K562 (cell line): ENCODE measurements around the gene GNGT2. TPM values are rescaled to one million over a fixed set of nuclear protein-coding genes. Genes with fewer than 3 reads are reported as not detected.

Source experiments
- ATAC-seq: fragments of 200-7000 bp; cut with Tn5 transposase; 3 replicates; pipeline ENCODE4 v1.9.1; 2020; ENCODE audit warnings: moderate library complexity
- BruUV-seq: library from RNA; stranded (reverse); fragments of 400-500 nt; replicated peaks from 2 replicates; lab custom pipeline; 2021; lab: Mats Ljungman, UMichigan
- CTCF ChIA-PET: fragments of 300-600 bp; formaldehyde crosslinking; extraction: SDS; loops from one replicate; lab custom pipeline; 2021; ENCODE audit warnings: low intra/inter-chr PET ratio; lab: Yijun Ruan, JAX
- POLR2A ChIA-PET: fragments of 300-600, 350-650 bp; sonication (Branson Sonifier 250); formaldehyde crosslinking; extraction: SDS; loops from one replicate; lab custom pipeline; 2021; ENCODE audit warnings: antibody characterized with exemption, inconsistent platforms; lab: Yijun Ruan, JAX
- DNase-seq, 4 experiments: peaks; one replicate each; pipeline versions ENCODE4 v3.0.0 to v3.0.0-alpha.2; 2011 to 2018; ENCODE audit warnings: low spot score in 3 of 4, mixed read lengths in 3 of 4; ENCODE audit errors: extremely low read depth in 1 of 4
- FAIRE-seq: peaks from 2 replicates; lab custom pipeline; 2011; peaks lifted over from hg19 to GRCh38; lab: Jason Lieb, UNC
- H2AFZ ChIP-seq: 2 replicates; pipeline ENCODE4 v1.6.0; 2011; ENCODE audit warnings: low read depth, low read length, control low read depth, inconsistent platforms
- H3K27ac ChIP-seq: fragments of 200-600 bp; 3 replicates; pipeline ENCODE4 v1.8.0; 2011; ENCODE audit warnings: low read depth, mild to moderate bottlenecking, control low read depth, inconsistent platforms, low read length, moderate library complexity, mixed read lengths; ENCODE audit errors: extremely low read depth
- H3K27me3 ChIP-seq, 2 experiments: fragments of 300-600 bp in 1 of 2; 2 replicates in 1 of 2; 3 replicates in 1 of 2; pipeline versions ENCODE4 v1.6.0 to v1.8.0; 2011; ENCODE audit warnings: inconsistent platforms in 2 of 2, low read length in 2 of 2, mild to moderate bottlenecking in 1 of 2, mixed read lengths in 1 of 2, moderate library complexity in 1 of 2; ENCODE audit not compliant: control insufficient read depth in 2 of 2, insufficient read depth in 2 of 2
- H3K36me3 ChIP-seq: fragments of 300-600 bp; 3 replicates; pipeline ENCODE4 v1.8.0; 2011; ENCODE audit warnings: mild to moderate bottlenecking, low read length, inconsistent platforms; ENCODE audit not compliant: control insufficient read depth, insufficient read depth
- H3K4me1 ChIP-seq, 2 experiments: fragments of 200-600 bp in 1 of 2; replicated peaks in 1 of 2; 2 replicates in 1 of 2; 3 replicates in 1 of 2; pipeline versions ENCODE4 v1.5.1 to v1.8.0; 2011; ENCODE audit warnings: inconsistent platforms in 2 of 2, low read length in 2 of 2, mild to moderate bottlenecking in 1 of 2, mixed read lengths in 1 of 2, moderate library complexity in 1 of 2; ENCODE audit not compliant: control insufficient read depth in 2 of 2, insufficient read depth in 2 of 2
- H3K4me2 ChIP-seq: 2 replicates; pipeline ENCODE4 v1.6.1; 2011; ENCODE audit warnings: low read length, control low read depth, inconsistent platforms, mixed read lengths; ENCODE audit not compliant: insufficient read depth
- H3K4me3 ChIP-seq: fragments of 200-600 bp; sonication (generic), shearing (Covaris generic); 2 replicates; pipeline ENCODE4 v1.5.1; 2016; ENCODE audit warnings: control low read depth, inconsistent platforms
- H3K79me2 ChIP-seq: fragments of 200-600 bp; 3 replicates; pipeline ENCODE4 v1.8.0; 2011; ENCODE audit warnings: low read length, inconsistent platforms; ENCODE audit not compliant: control insufficient read depth, insufficient read depth
- H3K9ac ChIP-seq, 2 experiments: 2 replicates each; pipeline versions ENCODE4 v1.6.0 to v1.6.1; 2011; ENCODE audit warnings: low read depth in 2 of 2, low read length in 2 of 2, control low read depth in 1 of 2, inconsistent platforms in 1 of 2, mild to moderate bottlenecking in 1 of 2, mixed read lengths in 1 of 2; ENCODE audit not compliant: insufficient read depth in 1 of 2
- H3K9me1 ChIP-seq: one replicate; pipeline ENCODE4 v1.6.0; 2011; ENCODE audit warnings: inconsistent platforms, mild to moderate bottlenecking, low read length, moderate library complexity; ENCODE audit not compliant: control insufficient read depth, insufficient read depth
- H3K9me3 ChIP-seq: replicated peaks from 2 replicates; pipeline ENCODE4 v1.5.1; 2011; ENCODE audit warnings: low read depth, low read length, inconsistent platforms; ENCODE audit not compliant: control insufficient read depth, insufficient read depth
- H4K20me1 ChIP-seq: replicated peaks from 2 replicates; pipeline ENCODE4 v1.6.1; 2011; ENCODE audit warnings: low read length, inconsistent platforms, mixed read lengths; ENCODE audit not compliant: control insufficient read depth, insufficient read depth
- ELK3 ChIP-seq: fragments of 450-650 bp; formaldehyde crosslinking; IDR thresholded peaks from 2 replicates; pipeline ENCODE4 v1.4.0; 2020; ENCODE audit warnings: mild to moderate bottlenecking
- ZBTB5 ChIP-seq: fragments of 450-650 bp; IDR thresholded peaks from 2 replicates; pipeline ENCODE4 v1.6.1; 2017; ENCODE audit warnings: antibody characterized with exemption
- WGBS: fragments of 100-300 bp; shearing (Covaris generic); methylation state at CpG from one replicate; pipeline ENCODE4 v1.1.6; 2016; ENCODE audit warnings: low coverage, mixed read lengths; ENCODE audit not compliant: insufficient coverage; ENCODE audit errors: missing lambda C conversion rate; 5-methylcytosine and 5-hydroxymethylcytosine counted together
- in situ Hi-C: fragments of 300-500 bp; cut with MboI; formaldehyde crosslinking; loops from 4 replicates; pipeline ENCODE4 v1.15.0; 2018; ENCODE audit warnings: inconsistent platforms, mixed read lengths
- intact Hi-C: fragments of 100-400 bp; cut with micrococcal nuclease; formaldehyde crosslinking; loops from 2 replicates; pipeline ENCODE4 v1.14.2; 2022
- polyA plus RNA-seq, 8 experiments: library from polyadenylated mRNA; depleted of rRNA in 4 of 8; stranded (reverse) in 5 of 8; unstranded in 3 of 8; fragments of >200 nt; fragmentation: Nextera tagmentation in 2 of 8; fragmentation: Illumina TruSeq in 1 of 8; extraction: Ambion mirVana in 2 of 8; extraction: Trizol in 1 of 8; gene quantifications; 2 replicates each; pipeline versions ENCODE4 v1.2.1 to v1.2.3, GENCODE V29; 2011 to 2014; ENCODE audit warnings: inconsistent platforms in 1 of 8, missing spikeins in 1 of 8
- total RNA-seq, 7 experiments: library from RNA; depleted of rRNA in 6 of 7; stranded (reverse); fragments of >200 nt in 6 of 7; fragmentation: Illumina TruSeq in 2 of 7; extraction: Trizol in 2 of 7; gene quantifications; 2 replicates each; pipeline versions ENCODE4 v1.2.1 to v1.2.3, GENCODE V29; 2011 to 2021; ENCODE audit warnings: low replicate concordance in 1 of 7

GNGT2 gene
- total and polyA plus RNA-seq, 9 of the 15 experiments (the other 6 are each of a cell fraction or from before 2014, with no cell fraction given) = not detected

GRCh38 chr17:49258394-49258793 lies 48.0 kb upstream of the GNGT2 start:
- H3K4me3 ChIP-seq = no peak overlapping the region
- H3K27ac ChIP-seq = no peak overlapping the region
- DNase-seq (no peak), ATAC-seq (no peak), FAIRE-seq (no peak)
- peaks cover 4 to 13% of the 10 kb centered on the region in 2 experiments; a peak in 4 of 5 replicates for H3K4me1 ChIP-seq
- in situ Hi-C loops (no loop called here), intact Hi-C loops (no loop called here)
- 33% methylated on average over 3 of the region's 3 CpGs for WGBS
- H2AFZ ChIP-seq = no peak overlapping the region
- BruUV-seq = no TSS peak
- POLR2A ChIA-PET = interaction anchor here (0.5 kb wide), 1 partner anchor 29 kb away, joined by 3 read pairs; no protein-coding TSS in a partner anchor
- peaks cover 0 to 19% of the 10 kb centered on the region in 2 experiments; a peak in 2 of 5 replicates for H3K27me3 ChIP-seq
- TF ChIP-seq ELK3 (no peak), ZBTB5 (no peak)
- H3K36me3 ChIP-seq = no peaks in the 10 kb centered on the region
- no peaks in the 10 kb centered on the region for H4K20me1 ChIP-seq
- no peak overlapping the region for H3K9ac ChIP-seq
- H3K79me2 ChIP-seq = no peaks in the 10 kb centered on the region
- no peaks in the 10 kb centered on the region for H3K9me1 ChIP-seq
- H3K9me3 ChIP-seq = no peaks in the 10 kb centered on the region
- CTCF ChIA-PET = no interaction called here
- no peak overlapping the region for H3K4me2 ChIP-seq
